GM18517 (cell line): ENCODE data around the gene SVEP1.
"Not testable (repeated sequence)": the region's sequence is repeated elsewhere in the genome, so short reads cannot be mapped to it uniquely, and the experiment has no call there.

Source experiments
- ATAC-seq: cut with Tn5 transposase; IDR thresholded peaks from one replicate; pipeline ENCODE4 v1.9.1; 2021; ENCODE audit warnings: mild to moderate bottlenecking, moderate library complexity; ENCODE audit not compliant: unreplicated experiment

The SVEP1 gene

DNA sequence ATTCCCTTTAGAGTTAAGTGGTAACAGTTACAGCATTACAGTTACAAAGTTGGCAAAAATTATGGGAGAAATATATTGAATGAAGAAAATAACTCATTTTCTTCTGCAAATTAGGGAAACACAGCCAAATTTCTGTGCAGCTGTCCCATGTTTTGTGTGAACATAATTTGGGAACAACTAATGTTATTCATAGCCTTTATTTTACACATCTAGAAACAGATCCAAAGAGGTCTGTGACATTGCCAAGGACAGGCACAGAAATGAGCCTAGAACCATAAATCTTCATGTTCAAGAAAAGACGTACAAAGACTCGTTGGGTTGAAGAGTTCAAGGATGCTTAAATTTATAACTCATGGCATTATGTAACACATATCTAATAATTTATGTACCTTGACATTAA lies 127.8 kb downstream of the SVEP1 start:
- ATAC-seq = no peak

DNA sequence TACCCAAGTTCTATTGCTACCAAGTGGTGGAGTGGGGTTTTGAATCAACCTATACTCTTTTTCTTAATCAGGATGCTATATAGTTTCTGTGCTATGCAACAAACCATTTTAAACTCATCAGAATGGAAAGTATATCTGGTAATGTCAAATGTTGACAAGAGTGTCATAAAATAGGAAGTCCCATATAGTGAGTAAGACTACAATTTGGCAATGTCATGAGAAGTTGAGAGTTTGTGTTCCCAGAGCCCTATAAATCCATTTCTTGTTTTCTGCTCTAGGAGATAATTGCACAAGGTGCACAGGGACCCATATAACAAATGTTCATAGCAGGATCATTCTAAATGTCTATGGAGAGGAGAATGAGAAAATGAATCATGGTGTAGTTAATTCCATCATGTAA lies 132.1 kb downstream of the SVEP1 start:
- no peak for ATAC-seq

DNA sequence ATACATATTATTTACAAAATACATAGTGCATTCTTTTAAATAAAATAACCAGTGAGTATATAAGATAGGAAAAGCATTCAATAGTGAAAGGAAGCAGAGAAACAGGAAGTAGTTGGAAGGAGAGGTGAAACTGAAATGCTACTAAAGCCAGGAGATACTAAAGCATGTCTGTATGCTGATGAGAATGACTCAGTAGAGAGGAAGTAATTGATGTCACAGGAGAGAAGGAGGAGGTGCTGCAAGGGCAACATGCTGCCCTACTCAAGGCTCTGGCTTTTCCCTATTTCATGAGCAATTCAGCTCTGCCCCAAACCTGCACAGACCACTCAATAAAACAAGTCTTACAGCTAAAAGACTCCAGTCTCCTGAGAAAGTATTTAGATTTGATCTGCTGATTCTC lies 133.4 kb downstream of the SVEP1 start:
- no peak for ATAC-seq

DNA sequence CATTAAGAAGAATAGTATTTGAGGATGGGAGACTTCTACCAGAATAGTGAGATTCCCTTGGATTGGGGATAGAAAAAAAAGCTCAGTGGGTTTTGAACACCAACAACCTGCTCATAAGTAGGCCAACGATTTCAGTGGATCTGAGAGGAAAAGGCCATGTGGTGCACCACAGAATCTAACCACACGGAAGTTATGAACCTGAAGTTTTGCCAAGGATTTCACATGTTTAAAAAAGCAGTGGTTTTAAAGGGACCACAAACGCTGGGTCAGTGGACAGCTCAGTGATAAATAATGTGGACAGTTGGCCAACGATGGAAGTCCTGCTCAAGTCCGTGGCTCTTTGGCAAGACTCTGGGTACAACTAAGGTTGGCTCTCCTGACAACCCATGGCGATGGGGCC lies 134.6 kb downstream of the SVEP1 start:
- ATAC-seq = no peak

DNA sequence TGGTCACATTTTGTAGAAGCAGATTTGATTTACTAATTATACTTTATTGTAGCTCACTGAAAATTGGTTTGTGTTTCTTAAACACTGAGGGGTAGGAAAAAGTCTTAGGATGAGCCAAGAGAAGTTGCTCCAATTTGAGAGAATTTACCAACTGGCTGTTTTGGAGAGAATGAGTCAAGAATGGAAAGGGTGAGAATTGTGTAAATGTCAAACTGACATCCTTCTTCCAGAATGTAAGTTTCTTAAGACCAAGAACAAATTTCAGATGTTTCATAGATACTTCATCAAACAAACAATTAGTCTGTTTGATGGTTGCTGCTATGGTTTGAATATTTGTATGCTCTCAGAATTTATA lies 135.7 kb downstream of the SVEP1 start:
- no peak for ATAC-seq

DNA sequence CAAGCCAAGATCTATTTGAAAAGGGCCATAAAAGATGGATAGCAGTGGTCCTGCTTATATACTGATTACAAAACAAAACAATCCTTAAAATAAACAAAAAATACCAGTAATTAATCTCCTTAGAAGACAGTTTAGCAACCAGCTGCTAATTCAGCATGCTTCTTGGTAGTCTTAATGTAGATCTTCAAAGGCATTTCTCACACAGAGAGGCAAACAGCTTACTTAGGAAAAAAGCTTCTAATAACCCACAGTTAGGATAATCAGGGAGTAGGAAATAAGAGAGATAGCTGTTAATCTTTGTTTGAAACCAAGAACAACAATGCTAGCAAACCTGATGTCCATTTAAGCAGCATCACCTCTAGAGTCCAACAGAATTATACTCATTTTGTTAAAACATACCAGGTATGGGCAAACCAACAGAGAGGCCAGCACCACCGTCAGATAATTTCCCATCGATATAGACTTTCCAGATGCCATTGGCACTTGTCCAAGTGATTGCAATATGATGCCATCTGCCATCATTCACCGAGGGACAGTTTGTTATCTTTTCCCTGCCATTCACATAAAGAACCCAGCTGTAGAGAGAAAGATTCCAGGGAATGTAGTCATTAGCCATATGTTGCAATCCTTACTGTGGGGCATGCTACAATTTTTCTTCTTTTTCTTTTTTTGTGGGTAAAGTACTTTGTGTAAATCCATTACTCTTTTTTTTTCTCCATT lies 136.2 kb downstream of the SVEP1 start:
- no peak for ATAC-seq

DNA sequence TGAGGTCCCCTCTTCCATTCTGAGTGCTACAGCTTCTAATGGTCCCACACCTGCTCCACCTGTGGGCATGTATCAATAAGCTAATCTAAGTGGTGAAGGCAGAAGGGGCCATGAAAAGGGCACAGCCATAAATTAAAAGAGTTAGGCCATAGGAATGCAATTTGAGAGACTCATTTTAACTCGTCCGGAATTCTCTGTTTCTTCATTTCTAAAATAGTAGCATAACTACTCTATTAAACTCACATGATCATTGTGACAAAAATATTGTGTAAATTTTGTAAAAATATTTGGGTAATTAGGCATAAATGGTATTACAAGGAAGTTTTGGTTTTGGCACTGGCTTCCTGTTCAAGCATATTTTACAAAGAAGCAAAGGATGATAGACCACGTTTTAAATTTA lies 138.7 kb downstream of the SVEP1 start:
- ATAC-seq = no peak

DNA sequence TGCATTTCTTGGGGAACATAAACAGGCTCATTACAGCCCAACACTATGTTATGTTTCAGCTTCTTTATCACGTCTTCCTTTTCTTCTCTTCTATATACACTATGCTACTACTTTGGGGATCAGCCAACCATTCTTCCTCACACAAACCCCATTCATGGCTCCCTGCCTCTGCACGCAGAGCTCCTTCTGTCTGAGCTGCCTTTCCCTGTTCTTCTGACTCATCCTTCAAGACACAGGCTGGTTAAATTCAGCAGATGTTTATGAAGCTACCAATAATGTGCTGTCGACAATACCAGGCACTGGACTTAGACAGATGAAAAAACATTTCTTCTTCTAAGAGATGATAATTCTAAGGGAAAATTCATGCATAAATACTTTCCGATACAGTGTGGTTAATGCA lies 139.4 kb downstream of the SVEP1 start:
- ATAC-seq = no peak

DNA sequence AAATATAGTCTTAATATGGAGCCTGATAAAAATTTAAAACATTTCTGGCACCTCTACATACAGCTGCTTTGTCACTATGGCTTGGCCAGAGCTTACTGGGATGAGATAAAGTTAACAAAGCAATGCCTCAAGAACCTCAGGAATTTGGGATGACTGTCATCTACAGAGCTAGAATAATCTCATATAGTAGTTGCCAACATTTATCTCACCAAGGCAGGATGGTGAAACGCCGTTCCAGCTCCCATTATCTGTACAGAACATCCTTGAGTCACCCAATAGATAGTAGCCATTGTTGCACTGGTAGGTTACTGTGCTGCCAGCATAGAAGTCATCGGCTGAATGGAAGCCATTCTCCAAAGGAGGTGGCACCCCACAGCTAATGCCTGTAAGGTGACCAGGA lies 147.3 kb downstream of the SVEP1 start:
- no peak for ATAC-seq

DNA sequence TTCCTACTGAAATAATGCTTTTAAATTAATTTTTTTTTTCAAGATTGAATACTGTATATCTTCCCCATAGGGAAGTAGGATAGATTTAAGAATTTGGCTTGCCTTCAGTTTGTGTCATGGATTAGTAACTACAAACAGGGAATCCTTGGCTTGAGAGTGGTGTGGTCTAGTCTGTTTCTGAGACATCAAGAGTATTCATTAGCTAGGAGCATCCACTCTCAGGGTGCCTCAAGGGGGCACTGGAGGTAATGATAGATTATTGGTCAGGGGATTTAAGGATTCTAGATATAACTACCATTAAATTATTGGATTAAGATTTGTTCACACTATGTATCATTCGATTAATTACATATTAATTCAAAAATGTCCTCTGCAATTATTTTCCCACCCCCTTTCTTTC lies 150.1 kb downstream of the SVEP1 start:
- no peak for ATAC-seq

DNA sequence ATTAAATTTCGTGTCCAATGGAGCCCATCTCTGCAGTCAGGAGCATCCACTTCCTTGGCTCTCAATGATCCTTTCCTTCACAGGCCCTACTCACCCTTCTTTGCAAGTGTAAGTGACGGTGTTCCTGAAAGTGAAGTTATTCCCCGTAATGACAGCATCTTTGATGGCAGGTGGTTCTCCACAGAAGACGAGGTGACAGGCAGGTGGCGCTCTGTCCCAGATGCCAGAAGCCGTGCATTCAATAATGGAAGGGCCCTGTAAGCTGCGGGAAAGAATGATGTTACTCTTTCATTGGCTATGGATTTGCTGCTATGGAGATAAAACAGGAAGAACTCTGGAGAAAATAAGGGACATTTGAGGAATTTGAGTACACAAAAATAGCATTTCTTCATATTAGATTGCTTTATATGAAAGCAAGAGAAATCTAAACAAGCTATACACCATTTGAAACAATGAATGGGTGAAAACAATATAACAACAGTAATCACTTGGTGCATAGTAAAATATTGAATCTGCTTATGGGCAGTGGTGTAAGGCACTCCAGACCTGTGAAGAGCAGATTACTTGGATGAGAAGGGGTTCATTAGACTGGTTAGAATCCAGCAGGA lies 151.9 kb downstream of the SVEP1 start:
- no peak for ATAC-seq

DNA sequence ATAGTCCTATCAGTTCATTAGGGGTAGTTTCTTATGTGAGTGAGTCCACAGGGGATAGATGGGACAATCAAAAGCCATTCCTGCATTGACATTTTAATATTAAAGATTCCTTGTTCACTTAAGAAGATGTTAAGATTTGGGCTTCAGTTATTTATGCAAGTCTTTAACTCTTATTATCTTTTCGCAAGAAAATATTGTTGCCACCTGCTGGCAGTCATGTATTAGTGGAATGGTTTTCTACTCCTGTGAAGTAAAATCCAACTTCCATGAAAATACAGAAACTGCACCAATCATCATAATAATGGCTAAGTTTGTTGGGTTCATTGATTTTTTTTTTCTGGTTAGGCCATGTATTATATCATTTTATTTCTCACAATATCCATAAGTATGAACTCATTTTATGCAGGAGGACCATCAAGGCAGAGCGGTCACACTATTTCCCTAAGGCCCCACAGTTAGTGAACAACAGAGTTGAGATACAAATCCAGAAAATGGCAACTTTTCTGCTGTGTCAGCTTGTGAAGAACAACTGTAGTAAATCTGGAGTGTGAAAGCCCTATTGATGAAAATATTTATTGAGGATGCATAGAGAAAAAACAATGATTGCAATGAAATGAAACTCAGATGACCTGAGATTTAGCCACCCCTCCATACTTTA lies 153.4 kb downstream of the SVEP1 start:
- ATAC-seq = no peak

DNA sequence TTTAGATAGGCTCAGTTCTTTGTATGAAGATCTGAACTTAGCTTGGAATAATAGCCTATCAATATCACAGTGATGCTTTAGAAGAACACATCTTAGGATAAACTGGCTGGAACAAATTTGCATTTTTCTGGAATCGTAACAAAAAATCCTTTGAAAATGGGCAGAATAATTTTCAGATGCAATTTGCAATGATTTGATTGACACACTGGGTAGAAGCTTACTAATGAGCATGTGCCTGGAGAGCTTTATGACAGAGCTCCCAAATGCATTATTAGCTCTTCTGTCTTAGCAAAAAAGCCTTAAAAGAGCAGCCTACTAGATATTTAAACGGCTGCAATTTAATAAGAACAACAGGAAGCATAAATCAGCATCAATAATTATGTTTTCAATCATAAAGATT lies 165.1 kb downstream of the SVEP1 start:
- ATAC-seq = no peak

DNA sequence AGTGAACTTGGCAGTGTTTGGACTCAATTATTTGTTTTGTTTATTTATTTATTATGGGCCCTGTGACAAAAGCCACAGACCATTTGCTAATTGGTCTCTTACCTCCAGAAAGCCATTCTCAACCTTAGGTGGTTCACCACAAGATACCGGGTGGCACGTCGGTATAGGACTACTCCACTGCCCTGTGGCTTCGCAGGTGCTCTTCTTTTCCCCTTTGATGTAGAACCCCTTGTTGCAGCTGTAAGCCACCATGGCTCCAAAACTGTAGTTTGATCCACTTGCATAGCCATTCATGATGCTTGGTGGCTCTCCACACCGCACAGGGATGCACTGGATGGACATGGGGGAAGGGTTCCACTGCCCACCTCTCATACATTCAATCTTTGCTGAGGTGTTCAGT lies 168.6 kb downstream of the SVEP1 start:
- ATAC-seq = no peak

DNA sequence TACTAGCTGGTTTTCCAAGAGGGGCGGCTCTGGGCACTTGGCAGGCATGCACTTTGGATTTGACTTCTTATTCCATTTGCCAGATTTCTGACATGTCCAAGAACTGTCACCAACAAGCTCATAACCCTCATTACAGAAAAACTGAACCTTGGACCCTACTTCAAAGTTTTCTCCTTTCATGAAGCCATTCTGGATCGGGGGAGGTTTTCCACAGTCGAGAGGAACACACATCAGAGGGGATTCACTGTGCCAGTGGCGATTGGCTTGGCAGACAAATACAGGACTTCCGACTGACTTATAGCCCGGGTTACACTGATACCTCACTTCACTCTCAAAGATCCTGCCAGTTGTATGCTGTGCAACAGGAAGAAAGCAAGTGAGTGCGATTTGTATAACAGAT lies 170.9 kb downstream of the SVEP1 start:
- no peak for ATAC-seq

DNA sequence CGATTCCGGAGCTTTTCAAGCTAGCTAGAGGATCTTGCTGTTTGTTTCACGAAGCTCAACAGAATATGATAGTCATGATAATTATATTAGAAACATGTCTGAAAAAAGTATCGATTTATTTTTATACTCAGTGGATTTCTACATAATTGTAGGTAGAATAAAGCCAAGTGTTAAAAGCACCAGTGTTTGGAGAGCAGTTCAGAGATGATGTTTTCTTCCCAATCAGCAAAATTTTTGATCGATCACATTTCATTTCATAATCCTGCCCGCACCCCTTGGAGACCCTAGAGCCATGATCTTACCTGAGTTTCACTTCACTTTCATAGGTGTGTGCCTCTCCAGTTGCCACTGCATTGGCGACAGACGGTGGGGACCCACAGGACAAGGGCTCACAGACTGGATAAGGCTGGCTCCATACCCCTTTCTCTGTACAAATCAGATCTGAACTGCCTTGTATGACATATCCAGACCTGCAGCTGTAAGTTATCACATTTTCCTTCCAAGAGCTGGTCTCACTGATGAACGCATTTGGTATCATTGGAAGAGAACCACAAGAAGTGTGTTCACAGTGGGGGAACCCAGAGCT lies 173.6 kb downstream of the SVEP1 start:
- no peak for ATAC-seq

DNA sequence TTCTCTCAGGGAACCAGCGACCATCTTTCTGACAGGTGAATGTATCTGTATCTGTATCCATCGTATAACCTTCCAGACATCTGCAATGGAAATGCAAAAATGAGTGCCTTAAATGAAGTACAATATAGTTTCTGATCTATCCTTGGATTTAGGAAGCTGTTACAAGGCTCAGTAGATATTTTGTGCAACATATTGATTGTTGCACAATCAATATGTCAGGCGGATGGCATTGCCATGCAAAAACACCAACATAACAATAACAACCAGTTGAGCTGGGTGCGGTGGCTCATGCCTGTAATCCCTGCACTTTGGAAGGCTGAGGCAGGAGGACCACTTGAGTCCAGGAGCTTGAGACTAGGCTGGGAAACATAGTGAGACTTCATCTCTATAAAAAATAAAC lies 175.1 kb downstream of the SVEP1 start:
- no peak for ATAC-seq

DNA sequence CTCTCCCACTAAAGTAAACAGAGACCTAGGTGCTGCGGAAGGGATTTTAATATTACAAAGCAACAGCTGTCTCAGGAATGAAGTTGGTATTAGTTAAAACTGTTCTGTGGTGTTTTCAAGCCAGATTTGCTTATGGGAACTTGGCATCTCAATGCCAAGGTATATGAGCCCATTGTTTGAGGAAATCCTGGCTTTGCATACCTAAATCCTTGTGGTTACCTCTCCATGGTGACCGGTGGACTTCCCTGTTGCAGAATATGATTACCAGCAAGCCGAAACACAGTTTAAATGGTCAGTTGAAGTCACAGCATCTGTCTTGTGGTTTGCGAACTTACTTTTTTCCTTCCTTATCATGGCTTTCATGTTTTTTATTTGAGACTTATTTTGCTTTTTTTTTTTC lies 179.6 kb downstream of the SVEP1 start:
- ATAC-seq = no peak

DNA sequence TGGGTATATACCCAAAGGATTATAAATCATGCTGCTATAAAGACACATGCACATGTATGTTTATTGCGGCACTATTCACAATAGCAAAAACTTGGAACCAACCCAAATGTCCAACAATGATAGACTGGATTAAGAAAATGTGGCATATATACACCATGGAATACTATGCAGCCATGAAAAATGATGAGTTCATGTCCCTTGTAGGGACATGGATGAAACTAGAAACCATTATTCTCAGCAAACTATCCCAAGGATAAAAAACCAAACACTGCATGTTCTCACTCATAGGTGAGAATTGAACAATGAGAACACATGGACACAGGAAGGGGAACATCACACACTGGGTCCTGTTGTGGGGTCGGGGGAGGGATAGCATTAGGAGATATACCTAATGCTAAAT lies 180.5 kb downstream of the SVEP1 start:
- ATAC-seq = not testable (repeated sequence)

DNA sequence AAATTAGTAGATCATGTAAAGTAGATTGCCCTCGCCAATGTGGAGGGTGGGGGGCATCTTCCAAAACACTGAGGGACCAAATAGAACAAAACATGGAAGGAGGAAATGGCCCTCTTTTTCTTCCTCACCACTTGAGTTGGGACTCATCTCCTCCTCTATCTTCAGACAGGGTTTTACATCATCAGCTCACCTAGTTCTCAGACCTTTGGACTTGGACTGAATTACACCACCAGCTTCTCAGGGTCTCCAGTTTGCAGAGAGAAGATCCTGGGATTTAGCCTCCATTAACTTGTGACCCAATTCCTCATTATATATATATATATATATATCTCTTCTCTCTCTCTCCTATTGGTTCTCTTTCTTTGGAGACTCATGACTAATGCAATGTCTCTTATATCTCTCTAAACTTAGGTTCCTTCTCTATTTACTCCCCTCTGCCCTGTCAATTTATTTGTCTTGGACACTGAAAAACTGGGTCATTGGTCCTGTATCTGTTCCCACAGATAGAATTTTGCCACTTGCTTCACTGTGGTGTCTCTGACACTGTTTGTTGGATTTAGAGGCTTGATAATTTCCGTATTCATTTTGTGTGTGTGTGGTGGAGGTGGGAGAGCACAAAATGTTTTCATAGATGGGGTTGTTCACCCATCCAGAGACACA lies 187.6 kb downstream of the SVEP1 start:
- no peak for ATAC-seq

DNA sequence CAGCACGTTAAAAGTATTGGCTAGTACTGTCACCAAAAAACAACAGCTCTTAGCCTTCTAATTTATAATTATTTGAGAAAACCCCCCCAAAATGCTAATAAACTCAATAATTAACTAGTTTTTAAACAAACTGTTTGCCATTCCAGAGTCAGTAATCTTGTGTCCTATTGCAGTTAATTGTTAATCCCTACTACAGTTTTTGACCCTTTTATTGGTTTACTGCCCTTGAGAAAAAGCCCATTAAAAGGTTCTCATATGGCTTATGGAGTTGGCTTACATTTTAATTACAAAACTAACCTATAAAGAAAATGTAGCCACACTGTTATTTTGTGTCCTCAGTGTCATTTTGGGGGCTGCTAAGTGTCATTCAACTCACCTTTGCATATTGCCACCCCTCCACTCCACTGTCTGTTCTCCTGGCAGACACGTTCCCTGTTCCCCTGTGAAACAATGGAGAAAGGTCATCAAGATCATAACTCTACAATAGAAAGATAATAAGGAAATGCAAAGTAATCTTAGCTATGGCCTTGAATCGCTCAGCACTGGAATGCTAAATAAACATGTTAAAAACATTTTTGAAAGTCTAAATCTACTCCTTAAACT lies 190.3 kb downstream of the SVEP1 start:
- no peak for ATAC-seq
